Endodermal cell (in vitro differentiated cells): Measurements from ENCODE around the gene NDUFA13. TPM values are rescaled to one million over a fixed set of nuclear protein-coding genes. Genes with fewer than 3 reads are reported as not detected.

Experiments used
- DNase-seq: peaks from one replicate; pipeline ENCODE4 v3.0.0-alpha.2; 2017
- H3K27ac ChIP-seq: 2 replicates; pipeline ENCODE4 v1.5.1; 2013; ENCODE audit warnings: mild to moderate bottlenecking, low read depth, low read length, moderate library complexity
- H3K27me3 ChIP-seq: 2 replicates; pipeline ENCODE4 v1.6.1; 2013; ENCODE audit warnings: mild to moderate bottlenecking, low read length, moderate library complexity; ENCODE audit not compliant: insufficient read depth, control insufficient read depth, poor library complexity, severe bottlenecking
- H3K36me3 ChIP-seq: 2 replicates; pipeline ENCODE4 v1.7.0; 2013; ENCODE audit warnings: mild to moderate bottlenecking, low read length, moderate library complexity; ENCODE audit not compliant: control insufficient read depth, insufficient read depth
- H3K4me1 ChIP-seq: one replicate; pipeline ENCODE4 v1.7.0; 2013; ENCODE audit warnings: low read length; ENCODE audit not compliant: control insufficient read depth, insufficient read depth
- H3K4me3 ChIP-seq: 2 replicates; pipeline ENCODE4 v1.5.1; 2013; ENCODE audit warnings: mild to moderate bottlenecking, low read length, moderate library complexity
- H3K9ac ChIP-seq: 2 replicates; pipeline ENCODE4 v1.6.1; 2013; ENCODE audit warnings: mild to moderate bottlenecking, low read length, moderate library complexity; ENCODE audit not compliant: poor library complexity, severe bottlenecking; ENCODE audit errors: extremely low read depth
- H3K9me3 ChIP-seq: 2 replicates; pipeline ENCODE4 v1.6.1; 2013; ENCODE audit warnings: mild to moderate bottlenecking, low read length, moderate library complexity; ENCODE audit not compliant: control insufficient read depth
- H3K27ac Mint-ChIP-seq: 2 replicates; pipeline ENCODE4 v1.8.0; 2020; ENCODE audit warnings: mixed read lengths
- H3K27me3 Mint-ChIP-seq: 2 replicates; pipeline ENCODE4 v1.8.0; 2021; ENCODE audit warnings: mild to moderate bottlenecking, mixed read lengths; ENCODE audit not compliant: insufficient read depth
- H3K36me3 Mint-ChIP-seq: 2 replicates; pipeline ENCODE4 v1.8.0; 2020; ENCODE audit warnings: low read depth, mixed read lengths
- H3K4me1 Mint-ChIP-seq: 2 replicates; pipeline ENCODE4 v1.8.0; 2020; ENCODE audit warnings: mixed read lengths
- H3K4me3 Mint-ChIP-seq: 2 replicates; pipeline ENCODE4 v1.8.0; 2020; ENCODE audit warnings: mild to moderate bottlenecking, moderate library complexity, mixed read lengths
- H3K9me3 Mint-ChIP-seq: 2 replicates; pipeline ENCODE4 v1.8.0; 2020; ENCODE audit warnings: mild to moderate bottlenecking, mixed read lengths
- WGBS, 2 experiments: methylation state at CpG; one replicate each; pipeline versions ENCODE4 v1.1.5 to v1.1.7; 2013; ENCODE audit warnings: missing lambda C conversion rate in 2 of 2, mixed read lengths in 1 of 2; ENCODE audit not compliant: insufficient coverage in 1 of 2, insufficient read length in 1 of 2; 5-methylcytosine and 5-hydroxymethylcytosine counted together
- total RNA-seq, 2 donors: library from RNA; stranded (reverse); fragmentation: NEBNext Ultra II Directional in 1 of 2; extraction: Animal tissue kit (Norgen Biotek cat#: 25700) in 1 of 2; gene quantifications; 2 replicates in 1 of 2; 3 replicates in 1 of 2; pipeline ENCODE4 v1.2.1, GENCODE V29; 2021
- TF ChIP-seq, protein P1 (sequence below): fragments of 200-600 bp; sonication (generic); conservative IDR thresholded peaks from 2 replicates; pipeline ENCODE4 v1.5.0; 2021; ENCODE audit warnings: antibody characterized with exemption, mild to moderate bottlenecking

Gene NDUFA13
- total RNA-seq, 2 donors from 2014 or later = 408 to 446 TPM

DNA sequence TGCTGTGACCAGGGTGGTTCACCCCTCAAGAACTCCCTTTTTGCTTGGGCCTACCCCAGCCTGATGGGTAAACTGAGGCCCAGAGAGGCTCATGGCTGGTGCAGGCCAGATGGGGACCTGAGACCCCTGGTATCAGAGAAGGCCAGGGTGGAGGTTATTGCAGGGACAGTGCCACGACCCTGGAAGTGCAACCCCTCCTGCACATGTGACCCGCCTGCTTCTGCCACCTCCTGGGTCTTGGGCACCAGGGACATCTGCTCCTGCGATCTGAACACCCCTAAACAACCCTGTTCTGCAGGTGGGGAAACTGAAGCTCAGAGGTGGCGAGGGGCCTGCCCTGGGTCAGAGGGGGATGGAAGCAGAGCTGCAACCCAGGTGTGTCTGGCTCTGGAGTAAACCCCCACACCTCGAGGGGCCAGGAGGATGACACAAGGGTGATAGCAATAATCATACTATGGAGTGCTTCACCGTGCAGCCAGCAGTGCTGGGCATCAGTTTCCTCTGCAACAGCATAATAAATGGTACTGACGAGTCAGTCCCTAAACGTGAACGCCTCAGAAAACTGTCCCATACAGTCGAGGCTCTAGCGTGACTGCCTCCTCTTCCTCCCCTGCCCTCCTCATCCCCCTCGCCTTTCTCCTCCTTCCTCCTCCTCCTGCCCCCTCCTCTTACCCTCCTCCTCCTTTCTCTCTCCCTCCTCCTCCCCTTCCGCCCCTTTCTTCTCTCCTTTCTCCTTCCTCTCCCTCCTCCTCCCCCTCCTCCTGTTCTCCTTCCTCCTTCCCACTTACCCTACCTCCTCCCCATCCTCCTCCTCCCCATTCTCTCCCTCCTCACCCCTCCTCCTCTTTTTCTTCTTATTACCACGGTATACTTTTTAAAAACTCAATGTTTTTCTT, 17.0 kb downstream of the NDUFA13 start:
- Histone ChIP-seq H3K4me3 (no peak overlapping the region), H3K9ac (no peak overlapping the region), H3K9me3 (no peaks in the 10 kb centered on the region), H3K27me3 (no peaks in the 10 kb centered on the region), H3K36me3 (peaks cover 16% of the 10 kb centered on the region), H3K27ac (no peak overlapping the region), H3K4me1 (no peaks in the 10 kb centered on the region)
- WGBS, 2 experiments = 84% methylated on average over 11 to 14 of the region's 14 CpGs
- no peak for DNase-seq
- H3K27me3 Mint-ChIP-seq = peaks cover 30% of the 10 kb centered on the region
- H3K9me3 Mint-ChIP-seq = no peaks in the 10 kb centered on the region
- no peak overlapping the region for H3K4me3 Mint-ChIP-seq
- H3K4me1 Mint-ChIP-seq = no peaks in the 10 kb centered on the region
- H3K36me3 Mint-ChIP-seq = peaks cover 18% of the 10 kb centered on the region
- TF ChIP-seq, protein P1, sequence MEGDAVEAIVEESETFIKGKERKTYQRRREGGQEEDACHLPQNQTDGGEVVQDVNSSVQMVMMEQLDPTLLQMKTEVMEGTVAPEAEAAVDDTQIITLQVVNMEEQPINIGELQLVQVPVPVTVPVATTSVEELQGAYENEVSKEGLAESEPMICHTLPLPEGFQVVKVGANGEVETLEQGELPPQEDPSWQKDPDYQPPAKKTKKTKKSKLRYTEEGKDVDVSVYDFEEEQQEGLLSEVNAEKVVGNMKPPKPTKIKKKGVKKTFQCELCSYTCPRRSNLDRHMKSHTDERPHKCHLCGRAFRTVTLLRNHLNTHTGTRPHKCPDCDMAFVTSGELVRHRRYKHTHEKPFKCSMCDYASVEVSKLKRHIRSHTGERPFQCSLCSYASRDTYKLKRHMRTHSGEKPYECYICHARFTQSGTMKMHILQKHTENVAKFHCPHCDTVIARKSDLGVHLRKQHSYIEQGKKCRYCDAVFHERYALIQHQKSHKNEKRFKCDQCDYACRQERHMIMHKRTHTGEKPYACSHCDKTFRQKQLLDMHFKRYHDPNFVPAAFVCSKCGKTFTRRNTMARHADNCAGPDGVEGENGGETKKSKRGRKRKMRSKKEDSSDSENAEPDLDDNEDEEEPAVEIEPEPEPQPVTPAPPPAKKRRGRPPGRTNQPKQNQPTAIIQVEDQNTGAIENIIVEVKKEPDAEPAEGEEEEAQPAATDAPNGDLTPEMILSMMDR = no peak
- H3K27ac Mint-ChIP-seq = no peak overlapping the region

DNA sequence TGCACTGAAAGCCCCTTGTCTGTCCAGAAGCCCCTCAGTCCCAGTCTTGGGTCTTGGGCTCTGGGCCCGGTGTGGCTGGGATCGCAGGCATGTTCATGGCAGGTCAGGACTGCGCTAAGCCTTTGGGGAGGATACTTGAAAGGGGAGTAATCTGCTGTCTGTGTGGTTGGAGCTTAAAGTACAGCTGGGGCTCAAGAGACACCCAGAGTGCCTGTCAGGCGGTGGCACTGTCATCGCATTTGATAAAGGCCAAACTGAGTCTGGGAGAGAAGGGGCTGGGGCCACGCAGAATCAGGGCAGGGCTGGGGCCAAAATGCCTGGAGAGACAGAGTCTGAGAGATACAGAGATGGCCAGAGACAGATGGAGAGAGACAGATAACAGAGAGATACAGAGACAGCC, 17.8 kb downstream of the NDUFA13 start:
- no peak overlapping the region for H3K27ac Mint-ChIP-seq
- H3K4me3 Mint-ChIP-seq = no peak overlapping the region

DNA sequence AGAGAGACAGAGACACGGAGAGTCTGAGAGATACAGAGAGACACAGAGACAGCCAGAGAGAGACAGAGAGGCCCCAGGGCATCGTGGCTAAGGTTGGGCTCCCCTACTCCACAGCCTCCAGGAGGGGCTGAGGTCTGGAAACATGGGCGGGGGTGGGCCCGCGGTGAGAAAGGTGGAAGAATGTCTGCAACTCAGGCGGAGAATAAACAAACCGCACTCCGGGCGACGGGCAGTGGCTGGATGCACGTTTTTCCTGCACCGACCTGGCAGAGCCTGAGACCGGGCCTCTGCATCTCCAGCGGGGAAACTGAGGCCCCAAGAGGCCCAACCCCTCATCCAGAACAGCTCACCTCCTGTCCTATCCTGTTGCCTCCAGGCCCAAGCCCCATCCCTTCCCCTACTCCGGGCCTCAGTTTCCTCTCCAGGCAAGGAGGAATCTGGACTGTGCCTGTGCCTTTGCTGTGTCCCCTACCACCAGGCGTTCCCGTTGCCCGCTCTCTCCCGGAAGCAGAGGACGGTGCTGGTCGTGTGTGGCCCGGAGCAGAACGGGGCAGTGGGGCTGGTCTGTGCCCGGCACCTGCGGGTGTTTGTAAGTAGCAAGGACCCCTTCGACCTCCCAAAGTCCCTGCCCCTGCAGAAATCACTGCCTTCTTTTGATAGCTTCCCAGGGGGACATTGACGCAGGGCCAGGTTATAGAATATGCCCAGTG, 18.7 kb downstream of the NDUFA13 start:
- peaks cover 44% of the 10 kb centered on the region for H3K27me3 Mint-ChIP-seq
- Histone ChIP-seq H3K27ac (no peak overlapping the region), H3K36me3 (peaks cover 10% of the 10 kb centered on the region), H3K4me1 (no peaks in the 10 kb centered on the region), H3K9ac (no peak overlapping the region), H3K27me3 (no peaks in the 10 kb centered on the region), H3K9me3 (no peaks in the 10 kb centered on the region), H3K4me3 (no peak overlapping the region)
- 91 to 92% methylated on average over 18 to 27 of the region's 27 CpGs for WGBS, 2 experiments
- H3K4me1 Mint-ChIP-seq = peaks cover 2% of the 10 kb centered on the region
- H3K27ac Mint-ChIP-seq = no peak overlapping the region
- H3K36me3 Mint-ChIP-seq = peaks cover 9% of the 10 kb centered on the region
- TF ChIP-seq, protein P1 = no peak
- H3K9me3 Mint-ChIP-seq = no peaks in the 10 kb centered on the region
- DNase-seq = no peak
- H3K4me3 Mint-ChIP-seq = no peak overlapping the region

More for the DNA sequence above, 17.8 kb downstream of the NDUFA13 start:
- H3K4me1 Mint-ChIP-seq = peaks cover 2% of the 10 kb centered on the region
- H3K9me3 ChIP-seq = no peaks in the 10 kb centered on the region
- H3K4me1 ChIP-seq = no peaks in the 10 kb centered on the region
- peaks cover 35% of the 10 kb centered on the region for H3K27me3 Mint-ChIP-seq
- H3K27ac ChIP-seq = no peak overlapping the region
- H3K36me3 Mint-ChIP-seq = peaks cover 12% of the 10 kb centered on the region
- DNase-seq = no peak
- TF ChIP-seq, protein P1 = no peak
- no peaks in the 10 kb centered on the region for H3K9me3 Mint-ChIP-seq
- WGBS, 2 experiments = 92 to 94% methylated on average over 5 to 6 of the region's 6 CpGs
- no peak overlapping the region for H3K4me3 ChIP-seq
- H3K9ac ChIP-seq = no peak overlapping the region
- H3K36me3 ChIP-seq = peaks cover 16% of the 10 kb centered on the region
- H3K27me3 ChIP-seq = no peaks in the 10 kb centered on the region
